Fibroblast of the conjunctiva (primary cell): ENCODE results near the gene APOA1.

Source experiments
- DNase-seq: peaks from one replicate; pipeline ENCODE4 v3.0.0-alpha.2; 2010; ENCODE audit warnings: low read depth

The APOA1 gene

DNA sequence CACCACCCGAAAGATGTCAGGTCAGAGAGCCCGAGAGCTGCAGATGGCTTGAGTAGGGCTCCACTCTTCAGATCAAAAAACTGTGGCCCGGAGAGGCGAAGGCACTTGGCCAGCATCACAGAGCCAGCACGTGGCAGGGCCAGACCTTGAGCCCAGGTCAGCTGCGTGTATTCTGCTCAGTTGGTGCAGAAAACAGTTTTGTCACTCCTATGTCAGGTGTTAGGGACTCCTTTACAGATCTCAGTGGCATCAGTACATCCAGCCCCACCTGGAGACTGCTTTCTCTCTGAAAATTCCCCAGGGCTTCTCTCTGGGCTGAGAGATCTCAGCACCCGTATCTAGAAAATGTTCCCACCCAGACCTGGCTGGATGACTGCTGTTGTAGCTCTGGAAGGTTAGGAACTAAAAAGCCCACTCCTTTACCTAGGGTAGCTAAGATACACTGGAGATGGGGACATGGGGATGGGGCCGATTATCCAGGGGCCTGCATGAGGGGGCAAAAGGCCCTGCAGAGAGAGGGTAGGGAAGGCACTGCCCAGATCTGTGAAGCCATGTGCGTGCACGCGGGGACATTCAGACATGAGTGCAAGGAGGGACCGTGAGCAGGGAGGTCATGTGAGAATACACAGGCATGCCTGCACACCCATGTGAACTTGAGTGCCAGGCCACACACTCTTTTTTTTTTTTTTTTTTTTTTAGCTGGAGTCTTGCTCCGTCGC, 3.4 kb downstream of the APOA1 start:
- no peak for DNase-seq

DNA sequence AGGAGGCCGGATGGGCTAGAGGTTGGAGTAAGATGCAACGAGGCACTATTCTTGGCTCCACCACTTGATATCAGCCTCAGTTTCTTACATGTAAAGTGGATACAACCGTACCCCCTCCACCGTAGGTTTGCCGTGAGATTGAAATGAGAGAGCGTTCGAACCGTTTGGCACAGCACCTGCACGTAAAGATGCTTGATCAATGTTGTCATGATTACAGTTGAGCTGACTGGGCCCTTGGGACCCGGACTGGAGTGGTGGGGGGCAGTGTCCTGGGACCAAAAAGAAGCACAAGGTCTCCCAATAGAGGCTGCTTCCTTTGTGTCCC, 4.0 kb downstream of the APOA1 start:
- DNase-seq: no peak

DNA sequence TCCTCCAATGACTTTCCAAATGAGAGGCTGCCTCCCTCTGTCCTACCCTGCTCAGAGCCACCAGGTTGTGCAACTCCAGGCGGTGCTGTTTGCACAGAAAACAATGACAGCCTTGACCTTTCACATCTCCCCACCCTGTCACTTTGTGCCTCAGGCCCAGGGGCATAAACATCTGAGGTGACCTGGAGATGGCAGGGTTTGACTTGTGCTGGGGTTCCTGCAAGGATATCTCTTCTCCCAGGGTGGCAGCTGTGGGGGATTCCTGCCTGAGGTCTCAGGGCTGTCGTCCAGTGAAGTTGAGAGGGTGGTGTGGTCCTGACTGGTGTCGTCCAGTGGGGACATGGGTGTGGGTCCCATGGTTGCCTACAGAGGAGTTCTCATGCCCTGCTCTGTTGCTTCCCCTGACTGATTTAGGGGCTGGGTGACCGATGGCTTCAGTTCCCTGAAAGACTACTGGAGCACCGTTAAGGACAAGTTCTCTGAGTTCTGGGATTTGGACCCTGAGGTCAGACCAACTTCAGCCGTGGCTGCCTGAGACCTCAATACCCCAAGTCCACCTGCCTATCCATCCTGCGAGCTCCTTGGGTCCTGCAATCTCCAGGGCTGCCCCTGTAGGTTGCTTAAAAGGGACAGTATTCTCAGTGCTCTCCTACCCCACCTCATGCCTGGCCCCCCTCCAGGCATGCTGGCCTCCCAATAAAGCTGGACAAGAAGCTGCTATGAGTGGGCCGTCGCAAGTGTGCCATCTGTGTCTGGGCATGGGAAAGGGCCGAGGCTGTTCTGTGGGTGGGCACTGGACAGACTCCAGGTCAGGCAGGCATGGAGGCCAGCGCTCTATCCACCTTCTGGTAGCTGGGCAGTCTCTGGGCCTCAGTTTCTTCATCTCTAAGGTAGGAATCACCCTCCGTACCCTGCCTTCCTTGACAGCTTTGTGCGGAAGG, 4.8 kb downstream of the APOA1 start:
- DNase-seq: no peak

DNA sequence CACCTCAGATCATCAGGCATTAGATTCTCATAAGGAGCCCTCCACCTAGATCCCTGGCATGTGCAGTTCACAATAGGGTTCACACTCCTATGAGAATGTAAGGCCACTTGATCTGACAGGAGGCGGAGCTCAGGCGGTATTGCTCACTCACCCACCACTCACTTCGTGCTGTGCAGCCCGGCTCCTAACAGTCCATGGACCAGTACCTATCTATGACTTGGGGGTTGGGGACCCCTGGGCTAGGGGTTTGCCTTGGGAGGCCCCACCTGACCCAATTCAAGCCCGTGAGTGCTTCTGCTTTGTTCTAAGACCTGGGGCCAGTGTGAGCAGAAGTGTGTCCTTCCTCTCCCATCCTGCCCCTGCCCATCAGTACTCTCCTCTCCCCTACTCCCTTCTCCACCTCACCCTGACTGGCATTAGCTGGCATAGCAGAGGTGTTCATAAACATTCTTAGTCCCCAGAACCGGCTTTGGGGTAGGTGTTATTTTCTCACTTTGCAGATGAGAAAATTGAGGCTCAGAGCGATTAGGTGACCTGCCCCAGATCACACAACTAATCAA, 5.6 kb downstream of the APOA1 start:
- DNase-seq: no peak

DNA sequence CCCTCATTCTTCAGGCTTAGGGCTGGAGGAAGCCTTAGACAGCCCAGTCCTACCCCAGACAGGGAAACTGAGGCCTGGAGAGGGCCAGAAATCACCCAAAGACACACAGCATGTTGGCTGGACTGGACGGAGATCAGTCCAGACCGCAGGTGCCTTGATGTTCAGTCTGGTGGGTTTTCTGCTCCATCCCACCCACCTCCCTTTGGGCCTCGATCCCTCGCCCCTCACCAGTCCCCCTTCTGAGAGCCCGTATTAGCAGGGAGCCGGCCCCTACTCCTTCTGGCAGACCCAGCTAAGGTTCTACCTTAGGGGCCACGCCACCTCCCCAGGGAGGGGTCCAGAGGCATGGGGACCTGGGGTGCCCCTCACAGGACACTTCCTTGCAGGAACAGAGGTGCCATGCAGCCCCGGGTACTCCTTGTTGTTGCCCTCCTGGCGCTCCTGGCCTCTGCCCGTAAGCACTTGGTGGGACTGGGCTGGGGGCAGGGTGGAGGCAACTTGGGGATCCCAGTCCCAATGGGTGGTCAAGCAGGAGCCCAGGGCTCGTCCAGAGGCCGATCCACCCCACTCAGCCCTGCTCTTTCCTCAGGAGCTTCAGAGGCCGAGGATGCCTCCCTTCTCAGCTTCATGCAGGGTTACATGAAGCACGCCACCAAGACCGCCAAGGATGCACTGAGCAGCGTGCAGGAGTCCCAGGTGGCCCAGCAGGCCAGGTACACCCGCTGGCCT, 7.1 kb downstream of the APOA1 start:
- no peak for DNase-seq

DNA sequence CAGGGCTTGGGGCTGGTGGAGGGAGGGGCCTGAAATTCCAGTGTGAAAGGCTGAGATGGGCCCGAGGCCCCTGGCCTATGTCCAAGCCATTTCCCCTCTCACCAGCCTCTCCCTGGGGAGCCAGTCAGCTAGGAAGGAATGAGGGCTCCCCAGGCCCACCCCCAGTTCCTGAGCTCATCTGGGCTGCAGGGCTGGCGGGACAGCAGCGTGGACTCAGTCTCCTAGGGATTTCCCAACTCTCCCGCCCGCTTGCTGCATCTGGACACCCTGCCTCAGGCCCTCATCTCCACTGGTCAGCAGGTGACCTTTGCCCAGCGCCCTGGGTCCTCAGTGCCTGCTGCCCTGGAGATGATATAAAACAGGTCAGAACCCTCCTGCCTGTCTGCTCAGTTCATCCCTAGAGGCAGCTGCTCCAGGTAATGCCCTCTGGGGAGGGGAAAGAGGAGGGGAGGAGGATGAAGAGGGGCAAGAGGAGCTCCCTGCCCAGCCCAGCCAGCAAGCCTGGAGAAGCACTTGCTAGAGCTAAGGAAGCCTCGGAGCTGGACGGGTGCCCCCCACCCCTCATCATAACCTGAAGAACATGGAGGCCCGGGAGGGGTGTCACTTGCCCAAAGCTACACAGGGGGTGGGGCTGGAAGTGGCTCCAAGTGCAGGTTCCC, 7.8 kb downstream of the APOA1 start, which contains the start of gene APOC3:
TSS of gene APOC3 (plus strand) at position 383 of the 659 bp plus-strand sequence. CDS start 676 bp downstream, outside the sequence.
- DNase-seq: no peak

DNA sequence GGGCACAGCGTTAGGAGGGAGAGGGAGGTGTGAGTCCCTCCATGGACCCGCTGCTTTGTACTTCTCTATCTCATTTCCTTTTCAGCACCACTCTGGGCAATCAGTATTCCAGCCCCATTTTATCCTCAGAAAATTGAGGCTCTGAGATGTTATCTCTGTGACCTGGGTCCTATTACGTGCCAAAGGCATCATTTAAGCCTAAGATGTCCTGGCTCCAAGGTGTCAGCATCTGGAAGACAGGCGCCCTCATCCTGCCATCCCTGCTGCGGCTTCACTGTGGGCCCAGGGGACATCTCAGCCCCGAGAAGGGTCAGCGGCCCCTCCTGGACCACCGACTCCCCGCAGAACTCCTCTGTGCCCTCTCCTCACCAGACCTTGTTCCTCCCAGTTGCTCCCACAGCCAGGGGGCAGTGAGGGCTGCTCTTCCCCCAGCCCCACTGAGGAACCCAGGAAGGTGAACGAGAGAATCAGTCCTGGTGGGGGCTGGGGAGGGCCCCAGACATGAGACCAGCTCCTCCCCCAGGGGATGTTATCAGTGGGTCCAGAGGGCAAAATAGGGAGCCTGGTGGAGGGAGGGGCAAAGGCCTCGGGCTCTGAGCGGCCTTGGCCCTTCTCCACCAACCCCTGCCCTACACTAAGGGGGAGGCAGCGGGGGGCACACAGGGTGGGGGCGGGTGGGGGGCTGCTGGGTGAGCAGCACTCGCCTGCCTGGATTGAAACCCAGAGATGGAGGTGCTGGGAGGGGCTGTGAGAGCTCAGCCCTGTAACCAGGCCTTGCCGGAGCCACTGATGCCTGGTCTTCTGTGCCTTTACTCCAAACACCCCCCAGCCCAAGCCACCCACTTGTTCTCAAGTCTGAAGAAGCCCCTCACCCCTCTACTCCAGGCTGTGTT, 8.5 kb downstream of the APOA1 start:
- no peak for DNase-seq

DNA sequence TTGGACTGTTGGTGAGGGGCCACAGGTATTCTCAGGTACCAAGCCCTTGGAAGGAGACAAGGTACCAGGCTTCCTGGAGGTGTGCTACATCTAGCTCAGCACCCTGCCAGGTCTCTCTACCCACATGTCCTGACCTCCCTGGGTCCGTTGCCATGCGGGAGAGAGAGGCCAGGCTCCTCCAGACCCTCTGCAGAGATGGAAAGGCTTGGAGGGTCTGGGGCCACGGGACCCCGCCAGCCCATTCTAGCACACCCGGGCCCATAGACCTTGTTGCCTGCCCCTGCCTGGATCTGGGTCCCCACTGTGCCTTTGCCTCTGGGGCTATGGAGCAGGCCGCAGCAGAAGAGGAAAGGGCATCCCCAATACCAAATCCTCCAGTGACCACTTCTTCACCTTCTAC, 10.0 kb downstream of the APOA1 start:
- no peak for DNase-seq

DNA sequence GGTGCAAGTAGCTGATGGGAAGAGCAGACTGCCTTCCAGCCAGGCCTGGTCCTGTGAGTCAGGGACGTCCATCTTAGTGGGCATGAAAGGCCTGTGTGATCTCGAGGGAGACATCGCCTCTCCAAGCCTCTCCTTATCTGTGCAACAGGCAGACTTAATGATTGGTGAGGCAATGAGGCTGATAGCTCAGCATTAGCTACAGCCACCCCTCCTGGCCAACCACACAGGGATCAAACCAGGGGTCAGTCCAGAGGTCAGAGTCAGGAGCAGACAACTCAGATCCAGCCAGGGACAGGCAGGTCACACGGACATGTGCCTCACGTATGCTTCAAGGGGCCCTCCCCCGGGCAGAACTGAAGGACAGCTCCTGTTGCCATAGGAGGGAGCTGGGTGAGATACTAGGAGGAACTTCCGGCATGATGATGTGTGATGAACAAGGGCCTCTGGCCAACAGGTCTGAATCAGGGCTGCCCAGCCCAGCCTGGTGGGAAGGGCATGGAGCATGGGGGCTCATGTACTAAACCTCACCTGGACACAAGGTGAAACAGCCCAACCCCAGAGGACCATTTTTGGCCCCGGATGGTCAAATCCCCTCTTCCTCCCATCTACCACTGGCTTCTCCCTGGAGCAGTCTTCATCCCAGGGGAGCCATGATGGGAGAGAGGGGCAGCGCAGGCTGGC, 10.5 kb downstream of the APOA1 start:
- no peak for DNase-seq

DNA sequence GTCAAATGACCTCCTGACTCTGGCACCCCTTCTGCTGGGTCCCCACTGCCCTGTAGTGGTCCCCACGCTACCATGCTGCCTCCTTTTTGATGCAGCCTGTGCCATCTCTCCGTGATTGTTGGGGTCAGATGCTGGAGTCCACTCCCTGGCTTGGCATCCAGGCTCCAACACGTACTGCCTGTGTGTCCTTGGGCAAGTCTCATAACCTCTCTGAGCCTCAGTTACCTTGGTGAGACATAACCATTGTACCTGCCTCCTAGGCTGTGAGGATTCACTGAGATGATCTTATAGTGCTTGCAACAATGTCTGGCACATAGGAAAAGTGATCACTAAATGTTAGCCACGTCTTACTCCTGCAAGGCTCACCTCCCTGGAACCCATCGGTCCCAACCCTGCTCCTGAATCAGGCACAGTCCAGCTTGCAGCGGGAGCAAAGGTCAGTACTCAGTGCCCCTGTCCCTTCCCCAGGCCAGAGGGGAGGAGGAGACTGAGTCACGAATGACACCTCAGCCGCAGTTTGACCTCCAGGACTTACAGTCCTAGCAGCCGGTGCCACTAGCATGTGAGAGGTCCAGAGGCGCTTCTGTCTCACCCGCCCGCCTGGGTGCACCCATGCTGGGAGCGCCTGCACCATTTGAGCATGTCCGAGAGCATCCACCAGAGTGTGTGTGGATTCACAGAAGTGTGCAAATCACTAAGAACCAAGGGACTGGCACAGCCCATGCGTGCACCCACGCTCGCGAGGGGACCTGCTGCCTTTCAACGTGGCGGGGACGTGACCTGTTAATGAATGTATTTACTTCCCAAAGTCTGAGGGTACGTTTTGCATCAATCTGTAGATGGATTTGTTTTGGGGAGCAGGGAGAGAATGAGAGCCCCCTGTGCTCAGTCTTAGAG, 11.3 kb downstream of the APOA1 start:
- DNase-seq: no peak

DNA sequence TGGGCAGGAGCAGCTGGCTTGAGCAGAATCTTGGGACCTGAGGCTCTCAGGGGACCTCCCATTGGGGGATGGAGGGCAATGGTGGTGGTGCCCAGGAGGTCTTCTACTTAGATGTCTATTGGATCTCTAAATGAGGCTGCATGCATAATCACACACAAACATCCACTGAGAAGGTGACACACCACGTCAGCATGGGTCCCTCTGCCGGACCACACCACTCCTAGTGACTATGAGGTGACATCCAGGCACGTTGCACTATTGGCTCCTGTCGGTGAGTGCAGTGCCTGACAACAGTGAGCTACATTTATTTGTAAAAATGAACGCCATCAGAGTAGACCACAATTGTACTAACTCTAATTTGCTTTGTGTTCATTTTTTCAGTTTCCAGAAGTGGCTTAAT, 12.0 kb downstream of the APOA1 start:
- DNase-seq: no peak

DNA sequence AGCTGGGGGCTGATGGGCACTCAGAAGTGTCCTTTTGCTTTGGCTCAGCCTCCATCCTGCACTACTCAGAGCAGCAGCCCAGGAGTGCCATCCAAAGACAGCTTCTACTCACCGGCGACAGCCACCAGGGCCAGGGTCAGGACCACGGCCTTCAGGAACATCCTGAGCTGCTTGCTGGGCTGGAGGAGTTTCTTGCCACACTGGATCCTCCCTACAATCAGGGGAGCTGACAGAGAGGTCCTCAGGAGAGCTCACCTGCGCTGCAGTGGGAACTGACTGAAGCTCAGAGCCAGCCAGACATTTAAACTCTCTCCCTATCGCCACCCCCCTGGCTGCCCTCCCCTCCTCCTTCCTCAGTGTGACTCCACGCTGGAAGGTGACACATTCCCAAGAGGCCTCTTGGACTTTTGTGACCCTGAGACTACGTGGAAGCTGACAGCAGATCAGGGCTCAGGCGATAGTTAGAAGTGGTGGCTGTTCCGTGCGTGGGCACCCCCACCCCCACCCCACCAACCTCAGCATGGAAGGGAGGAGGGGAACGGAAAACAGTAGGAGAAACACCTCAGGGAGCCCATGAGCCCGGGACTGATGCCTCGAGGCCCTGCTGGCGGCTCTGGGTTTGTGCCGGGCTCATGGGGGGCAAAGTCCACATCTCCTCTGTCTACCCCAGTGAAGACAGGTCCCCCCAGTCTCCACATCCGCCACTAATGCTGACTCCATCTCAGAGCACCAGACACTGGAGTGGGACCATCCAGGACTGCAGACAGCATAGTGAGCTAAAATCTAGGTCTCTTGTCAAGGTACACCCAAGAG, 14.2 kb downstream of the APOA1 start, which contains the start of gene APOA4:
TSS of gene APOA4 (minus strand) at position 274 of the 813 bp plus-strand sequence. CDS start at position 161, 113 bp downstream.
- no peak for DNase-seq

DNA sequence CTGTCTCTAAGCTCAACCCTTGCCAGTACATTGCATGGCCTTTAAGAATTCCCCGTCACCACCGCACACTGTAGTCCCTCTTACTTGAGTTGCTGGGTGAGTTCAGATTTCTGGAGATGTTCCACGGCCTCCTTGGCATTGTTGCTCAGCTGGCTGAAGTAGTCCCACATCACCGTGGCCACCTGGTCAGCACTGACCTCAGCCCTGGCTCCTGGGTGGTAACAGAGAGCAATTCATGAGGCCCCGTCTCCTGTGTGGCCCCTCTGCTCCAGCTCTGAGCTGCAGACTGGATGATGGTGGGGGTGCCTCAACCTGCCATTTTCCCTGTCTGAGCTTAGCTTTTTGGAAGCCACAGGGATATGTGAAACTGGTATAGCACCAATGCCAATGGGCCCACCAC, 14.8 kb downstream of the APOA1 start:
- no peak for DNase-seq

DNA sequence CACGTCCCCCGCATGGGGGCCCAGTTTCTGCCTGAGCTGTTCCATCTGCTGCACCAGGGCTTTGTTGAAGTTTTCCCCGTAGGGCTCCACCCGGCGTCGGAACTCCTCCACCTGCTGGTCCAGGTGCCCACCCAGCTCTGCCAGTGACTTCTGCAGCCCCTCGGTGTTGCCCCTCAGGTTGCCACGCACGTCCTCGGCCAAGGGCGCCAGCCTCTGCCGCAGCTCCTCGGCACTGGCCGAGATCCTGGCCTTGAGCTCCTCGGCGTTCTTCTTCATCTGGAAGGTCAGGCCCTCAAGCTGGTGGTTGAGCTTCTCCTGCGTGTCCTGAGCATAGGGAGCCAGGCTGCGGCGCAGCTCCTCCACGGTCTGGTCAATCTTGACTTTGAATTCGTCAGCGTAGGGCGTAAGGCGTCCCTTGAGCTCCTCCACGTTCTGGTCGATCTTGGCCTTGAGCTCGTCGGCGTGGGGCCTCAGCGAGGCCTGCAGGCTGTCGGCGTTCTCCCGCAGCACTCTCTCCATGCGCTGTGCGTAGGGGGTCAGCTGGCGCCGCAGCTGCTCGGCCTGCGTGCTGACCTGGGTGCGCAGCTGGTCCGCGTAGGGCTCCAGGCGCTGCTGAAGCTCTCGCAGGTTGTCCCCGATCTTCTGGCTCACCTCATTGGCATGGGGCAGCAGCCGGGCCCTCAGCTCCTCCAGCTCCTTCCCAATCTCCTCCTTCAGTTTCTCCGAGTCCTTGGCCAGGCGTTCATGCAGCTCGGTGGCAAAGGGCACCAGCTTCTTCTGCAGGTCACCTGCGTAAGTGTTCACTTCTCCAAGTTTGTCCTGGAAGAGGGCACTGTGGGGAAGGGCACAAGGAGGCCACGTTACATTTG, 16.1 kb downstream of the APOA1 start:
- no peak for DNase-seq

DNA sequence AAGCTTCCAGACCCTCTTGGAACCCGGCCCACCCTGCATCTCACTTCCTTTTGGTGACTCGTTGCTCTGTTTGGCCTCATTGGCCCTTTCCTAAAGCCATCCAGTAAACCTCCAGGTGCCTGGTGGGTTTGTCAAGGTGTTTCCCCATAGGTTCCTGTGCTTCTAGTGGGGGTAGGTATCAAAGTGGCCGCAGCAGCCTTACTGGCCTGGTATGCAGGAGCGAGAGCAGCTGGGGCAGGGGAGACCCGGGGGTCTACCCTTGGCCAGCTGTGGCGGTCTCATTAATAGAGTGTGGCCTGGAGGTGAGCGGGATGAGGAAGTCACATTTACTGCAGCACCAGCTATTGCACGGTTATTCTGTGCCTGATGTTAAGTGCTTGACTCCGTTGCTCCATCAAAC, 18.4 kb downstream of the APOA1 start:
- no peak for DNase-seq

DNA sequence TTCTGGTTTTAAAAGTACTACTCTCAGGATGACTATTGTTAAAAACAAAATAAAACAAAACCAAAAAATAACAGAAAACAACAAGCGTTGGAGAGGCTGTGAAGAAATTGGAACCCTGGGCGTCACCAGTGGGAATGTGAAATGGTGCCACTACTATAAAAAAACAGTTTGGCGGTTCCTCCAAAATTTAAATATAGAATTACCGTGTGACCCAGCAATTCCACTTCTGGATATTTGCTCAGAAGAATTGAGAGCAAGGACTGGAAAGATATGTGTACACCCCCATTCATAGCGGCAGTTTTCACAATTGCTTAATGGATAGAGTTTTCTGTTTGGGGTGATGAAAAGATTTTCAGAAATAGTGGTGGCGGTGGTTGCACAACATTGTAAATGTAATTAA, 22.9 kb downstream of the APOA1 start:
- no peak for DNase-seq
